HK-2 (cell line): ENCODE measurements around the gene S100A1.
"Not testable (repeated sequence)": the region's sequence is repeated elsewhere in the genome, so short reads cannot be mapped to it uniquely, and the experiment has no call there.

Source experiments
- DNase-seq: peaks from one replicate; pipeline ENCODE4 v3.0.0-alpha.2; 2018; ENCODE audit not compliant: unreplicated experiment

S100A1 gene

GRCh38 chr1:153655333-153655732 lies 27.1 kb downstream of the S100A1 start:
- DNase-seq: no peak

- DNase-seq: peak; percentile 88
Measured at GRCh38 chr1:153658400-153659174, 30.4 kb downstream of the S100A1 start, which contains the start of gene SNAPIN. SNAPIN (plus strand) TSS chr1:153658703; CDS start chr1:153658744, 41 bp downstream.

DNA sequence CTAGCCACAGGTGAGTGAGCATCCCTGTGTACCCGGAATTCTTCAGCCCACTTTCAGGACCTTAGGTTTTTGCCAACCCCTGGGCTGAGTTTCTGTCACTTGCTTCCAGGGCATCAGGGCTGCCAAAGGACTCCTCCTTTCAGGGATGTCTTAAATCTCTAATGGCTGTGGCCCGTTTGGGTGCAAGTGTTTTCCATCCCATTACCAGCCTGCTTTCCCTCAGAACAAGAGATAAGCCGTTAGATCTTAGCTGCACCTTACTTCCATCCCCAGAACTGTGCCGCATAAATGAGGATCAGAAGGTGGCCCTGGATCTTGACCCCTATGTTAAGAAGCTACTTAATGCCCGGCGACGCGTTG lies 30.9 kb downstream of the S100A1 start:
- no peak for DNase-seq

DNA sequence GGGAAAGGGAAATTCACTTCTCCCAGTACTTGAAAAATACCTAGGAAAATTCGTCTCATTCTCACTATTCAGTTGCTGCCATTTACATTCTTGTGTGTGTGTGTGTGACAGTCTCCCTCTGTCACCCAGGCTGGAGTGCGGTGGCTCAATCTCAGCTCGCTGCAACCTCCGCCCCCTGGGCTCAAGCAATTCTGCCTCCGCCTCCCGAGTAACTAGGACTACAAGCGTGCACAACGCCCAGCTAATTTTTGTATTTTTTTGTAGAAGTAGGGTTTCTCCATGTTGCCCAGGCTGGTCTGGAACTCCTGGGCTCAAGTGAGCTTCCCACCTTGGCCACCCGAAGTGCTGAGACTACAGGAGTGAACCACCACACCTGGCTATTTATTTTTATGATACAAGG lies 31.4 kb downstream of the S100A1 start:
- no peak for DNase-seq

DNA sequence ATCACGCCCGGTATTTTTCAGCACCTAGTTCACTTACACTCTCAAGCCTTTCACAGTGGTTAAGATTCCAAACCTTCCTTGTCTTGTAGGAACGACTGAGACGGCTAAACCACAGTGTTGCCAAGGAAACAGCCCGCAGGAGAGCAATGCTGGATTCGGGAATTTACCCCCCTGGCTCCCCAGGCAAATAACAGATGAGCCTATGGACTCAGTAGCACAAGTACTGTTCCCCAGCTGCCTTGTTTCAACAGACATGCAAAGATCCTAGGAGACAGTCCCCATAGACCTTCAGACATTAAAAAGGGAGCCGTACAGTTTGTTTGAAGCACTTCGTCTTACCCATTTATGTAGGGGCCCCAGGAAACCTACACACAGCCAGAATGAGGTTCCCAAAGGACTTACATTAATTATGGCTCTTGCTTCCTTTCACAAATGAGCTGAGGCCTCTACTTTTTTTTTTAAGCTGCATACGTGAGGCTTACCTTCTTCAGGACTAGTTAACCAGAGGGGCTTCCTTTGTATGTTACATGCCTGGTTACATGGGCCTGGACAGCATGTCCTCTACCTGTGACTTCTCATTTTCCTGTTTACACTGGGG lies 33.0 kb downstream of the S100A1 start:
- DNase-seq: no peak

DNA sequence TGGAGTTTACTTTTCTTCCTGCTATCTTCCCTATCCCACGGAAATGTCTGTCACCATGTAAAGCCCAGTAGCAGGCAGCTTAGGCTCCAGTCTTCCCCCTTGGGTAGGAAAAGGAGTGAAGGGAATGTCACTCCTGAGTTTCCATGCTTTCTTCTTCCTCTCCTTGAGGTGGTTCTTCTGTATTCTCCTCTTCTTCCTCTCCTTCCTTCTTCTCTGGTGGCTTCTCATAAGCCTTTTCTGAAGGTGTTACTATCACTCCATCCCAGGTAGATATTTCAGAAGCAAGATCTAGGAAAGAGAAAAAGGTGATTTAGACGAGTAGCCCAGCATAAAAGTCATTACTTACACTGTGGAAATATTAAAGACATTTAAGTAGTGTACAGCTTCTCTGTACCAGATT lies 34.0 kb downstream of the S100A1 start:
- DNase-seq: no peak

DNA sequence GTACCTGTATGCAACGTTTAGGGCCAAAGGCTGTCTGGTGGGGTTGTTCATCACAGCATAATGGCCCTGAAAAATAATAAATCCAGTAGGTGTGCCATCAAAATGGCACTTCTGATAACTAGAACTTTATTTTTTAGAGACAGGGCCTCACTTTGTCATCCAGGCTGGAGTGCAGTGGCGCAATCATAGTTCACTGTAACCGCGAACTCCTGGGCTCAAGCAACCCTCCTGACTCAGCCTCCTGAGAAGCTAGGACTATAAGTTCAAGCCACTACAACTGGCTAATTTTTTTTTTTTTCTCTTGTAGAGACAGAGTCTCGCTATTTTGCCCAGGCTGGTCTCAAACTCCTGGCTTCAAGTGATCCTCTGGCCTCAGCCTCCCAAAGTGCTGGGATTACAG lies 35.0 kb downstream of the S100A1 start:
- no peak for DNase-seq

DNA sequence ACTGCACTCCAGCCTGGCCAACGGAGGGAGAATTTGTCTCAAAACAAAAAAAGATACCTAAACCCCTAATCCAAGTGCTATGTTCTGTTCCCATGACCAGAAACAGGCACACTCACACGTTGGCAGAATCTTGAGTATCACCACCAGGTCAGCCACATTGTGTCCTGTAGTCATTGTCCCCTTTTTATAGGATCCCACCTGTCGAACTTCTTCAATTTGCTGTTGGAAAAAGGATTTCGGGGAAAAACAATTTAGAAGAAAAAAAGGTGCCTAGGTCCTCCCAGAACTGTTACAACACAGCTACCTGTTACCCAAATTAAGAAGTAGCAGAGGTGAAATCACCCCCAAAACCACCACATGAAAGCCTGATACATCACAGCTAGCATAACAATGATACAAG lies 39.2 kb downstream of the S100A1 start:
- DNase-seq: no peak

DNA sequence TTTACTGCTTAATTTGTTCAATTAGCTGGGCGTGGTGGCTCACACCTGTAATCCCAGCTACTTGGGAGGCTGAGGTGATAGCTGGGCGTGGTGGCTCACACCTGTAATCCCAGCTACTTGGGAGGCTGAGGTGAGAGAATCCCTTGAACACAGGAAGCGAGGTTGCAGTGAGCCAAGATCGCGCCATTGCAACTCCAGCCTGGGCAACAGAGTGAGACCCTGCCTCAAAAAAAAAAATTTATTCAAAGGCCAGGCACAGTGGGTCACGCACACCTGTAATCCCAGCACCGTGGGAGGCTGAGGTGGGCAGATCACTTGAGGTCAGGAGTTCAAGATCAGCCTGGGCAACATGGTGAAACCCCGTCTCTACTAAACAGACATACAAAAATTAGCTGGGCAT lies 40.4 kb downstream of the S100A1 start:
- DNase-seq: not testable (repeated sequence)

- no peak for DNase-seq
Measured at GRCh38 chr1:153669606-153670005, 41.4 kb downstream of the S100A1 start.

- no peak for DNase-seq
Measured at GRCh38 chr1:153670257-153670858, 42.1 kb downstream of the S100A1 start.

- DNase-seq: peak; percentile 96
Measured at GRCh38 chr1:153670859-153671627, 42.8 kb downstream of the S100A1 start, which contains the start of gene ILF2. ILF2 (minus strand) TSS chr1:153670993; CDS start chr1:153670922, 71 bp downstream.

GRCh38 chr1:153671628-153672353 lies 43.6 kb downstream of the S100A1 start:
- peak; percentile 67 for DNase-seq

DNA sequence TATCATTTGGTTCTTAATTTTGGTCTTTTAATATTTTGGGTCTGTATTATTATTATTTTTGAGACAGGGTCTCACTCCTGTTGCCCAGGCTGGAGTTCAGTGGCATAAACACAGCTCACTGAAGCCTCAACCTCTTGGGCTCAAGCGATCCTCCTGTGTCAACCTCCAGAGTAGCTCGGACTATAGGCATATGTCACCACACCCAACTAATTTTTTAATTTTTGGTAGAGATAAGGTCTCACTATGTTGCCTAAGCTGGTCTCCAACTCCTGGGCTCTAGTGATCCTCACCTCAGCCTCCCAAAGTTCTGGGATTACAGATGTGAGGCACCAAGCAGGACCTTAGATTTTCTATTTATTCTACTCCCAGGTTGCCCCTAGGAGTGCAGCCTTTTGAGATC lies 45.3 kb downstream of the S100A1 start:
- no peak for DNase-seq

DNA sequence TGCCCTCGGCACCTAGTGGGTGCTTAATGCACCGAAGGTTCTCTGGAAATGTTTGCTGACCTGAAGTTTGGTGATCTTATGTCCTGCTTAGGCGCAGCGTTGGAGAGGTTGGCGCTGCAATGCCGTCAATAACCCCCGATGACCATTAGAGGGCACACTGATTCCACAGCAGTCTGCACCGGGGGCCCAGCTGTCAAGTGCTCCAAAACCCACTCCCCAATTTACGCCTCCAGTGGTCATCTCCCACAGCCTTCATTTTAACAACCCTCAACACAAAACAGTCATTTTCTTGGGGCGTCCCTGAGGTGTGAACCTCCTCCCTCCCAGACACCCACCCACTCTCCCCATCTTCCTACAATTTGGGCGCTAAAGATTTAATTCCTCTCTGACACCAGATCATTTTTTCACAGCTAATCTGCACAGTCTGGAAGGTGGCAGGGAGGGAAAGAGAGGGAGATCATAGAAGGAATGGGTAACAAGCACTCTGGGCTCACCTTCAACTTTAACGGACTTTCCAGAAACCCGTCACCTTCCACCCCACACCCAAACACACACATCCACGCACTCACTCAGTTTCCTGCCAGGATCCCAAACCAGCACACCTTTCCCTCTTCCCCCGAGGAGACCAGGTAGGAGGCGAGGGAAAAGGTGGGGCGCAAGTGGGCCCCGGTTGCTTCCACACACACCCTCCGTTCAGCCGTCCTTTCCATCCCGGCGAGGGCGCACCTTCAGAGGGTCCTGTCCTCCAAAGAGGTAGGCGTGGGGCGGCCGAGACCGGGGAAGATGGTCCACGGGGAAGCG lies 49.7 kb downstream of the S100A1 start:
- peak; percentile 44 for DNase-seq

DNA sequence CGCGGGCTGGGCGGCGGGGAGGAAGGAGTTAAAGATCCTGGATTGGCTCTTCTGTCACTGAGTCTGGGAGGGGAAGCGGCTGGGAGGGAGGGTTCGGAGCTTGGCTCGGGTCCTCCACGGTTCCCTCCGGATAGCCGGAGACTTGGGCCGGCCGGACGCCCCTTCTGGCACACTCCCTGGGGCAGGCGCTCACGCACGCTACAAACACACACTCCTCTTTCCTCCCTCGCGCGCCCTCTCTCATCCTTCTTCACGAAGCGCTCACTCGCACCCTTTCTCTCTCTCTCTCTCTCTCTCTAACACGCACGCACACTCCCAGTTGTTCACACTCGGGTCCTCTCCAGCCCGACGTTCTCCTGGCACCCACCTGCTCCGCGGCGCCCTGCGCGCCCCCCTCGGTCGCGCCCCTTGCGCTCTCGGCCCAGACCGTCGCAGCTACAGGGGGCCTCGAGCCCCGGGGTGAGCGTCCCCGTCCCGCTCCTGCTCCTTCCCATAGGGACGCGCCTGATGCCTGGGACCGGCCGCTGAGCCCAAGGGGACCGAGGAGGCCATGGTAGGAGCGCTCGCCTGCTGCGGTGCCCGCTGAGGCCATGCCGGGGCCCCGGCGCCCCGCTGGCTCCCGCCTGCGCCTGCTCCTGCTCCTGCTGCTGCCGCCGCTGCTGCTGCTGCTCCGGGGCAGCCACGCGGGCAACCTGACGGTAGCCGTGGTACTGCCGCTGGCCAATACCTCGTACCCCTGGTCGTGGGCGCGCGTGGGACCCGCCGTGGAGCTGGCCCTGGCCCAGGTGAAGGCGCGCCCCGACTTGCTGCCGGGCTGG lies 50.5 kb downstream of the S100A1 start, which contains the start of gene NPR1:
TSS of gene NPR1 (plus strand) at position 170 of the 818 bp plus-strand sequence. CDS start at position 591, 421 bp downstream.
- DNase-seq: peak; percentile 48

DNA sequence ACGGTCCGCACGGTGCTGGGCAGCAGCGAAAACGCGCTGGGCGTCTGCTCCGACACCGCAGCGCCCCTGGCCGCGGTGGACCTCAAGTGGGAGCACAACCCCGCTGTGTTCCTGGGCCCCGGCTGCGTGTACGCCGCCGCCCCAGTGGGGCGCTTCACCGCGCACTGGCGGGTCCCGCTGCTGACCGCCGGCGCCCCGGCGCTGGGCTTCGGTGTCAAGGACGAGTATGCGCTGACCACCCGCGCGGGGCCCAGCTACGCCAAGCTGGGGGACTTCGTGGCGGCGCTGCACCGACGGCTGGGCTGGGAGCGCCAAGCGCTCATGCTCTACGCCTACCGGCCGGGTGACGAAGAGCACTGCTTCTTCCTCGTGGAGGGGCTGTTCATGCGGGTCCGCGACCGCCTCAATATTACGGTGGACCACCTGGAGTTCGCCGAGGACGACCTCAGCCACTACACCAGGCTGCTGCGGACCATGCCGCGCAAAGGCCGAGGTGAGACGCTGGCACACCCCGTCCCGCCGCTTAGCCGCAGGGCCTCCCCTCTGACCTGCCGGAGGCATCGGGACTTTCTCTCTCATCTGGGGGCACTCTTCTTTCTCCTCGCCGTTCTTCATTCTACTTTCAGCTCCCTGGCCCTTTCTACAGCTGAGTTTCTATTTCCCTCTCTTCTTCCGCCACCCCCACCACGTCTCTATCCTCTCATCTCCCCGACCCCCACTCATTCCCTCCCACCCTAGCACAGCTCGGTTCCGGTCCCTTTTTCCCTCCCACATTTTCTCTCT lies 51.3 kb downstream of the S100A1 start:
- DNase-seq: no peak

DNA sequence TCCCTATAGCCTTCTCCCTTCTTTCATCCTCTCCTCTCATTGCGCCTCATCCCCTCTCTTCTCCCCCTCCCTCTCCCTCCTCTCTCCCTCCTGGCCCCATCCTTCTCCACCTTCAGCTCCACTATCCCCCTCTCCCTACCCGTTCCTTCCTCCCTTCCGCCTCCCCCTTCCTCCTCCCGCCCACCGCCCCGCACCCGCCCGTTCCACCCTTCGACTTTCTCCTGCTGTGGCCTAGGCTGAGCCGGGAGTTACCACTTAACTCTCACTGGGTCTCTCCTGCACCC lies 51.8 kb downstream of the S100A1 start:
- DNase-seq: no peak
